GM18868 (cell line): Measurements from ENCODE around the gene GTPBP4.
A peak's percentile ranks its signal among the peaks of the same experiment; 100 is the strongest.
"Not testable (repeated sequence)": the region's sequence is repeated elsewhere in the genome, so short reads cannot be mapped to it uniquely, and the experiment has no call there.

ENCODE experiments used
- ATAC-seq: cut with Tn5 transposase; IDR thresholded peaks from one replicate; pipeline ENCODE4 v1.9.1; 2021; ENCODE audit warnings: mild to moderate bottlenecking, moderate library complexity; ENCODE audit not compliant: unreplicated experiment

The GTPBP4 gene

GRCh38 chr10:1054684-1055083 is 66.5 kb downstream of the GTPBP4 start:
- no peak for ATAC-seq

- peak; percentile 95 for ATAC-seq
These were observed 68.3 kb downstream of the GTPBP4 start, which contains the start of gene WDR37 for GRCh38 chr10:1056326-1057105. Gene WDR37, plus strand, starts transcription at chr10:1056385. Its CDS starts 15,771 bp downstream, at chr10:1072156.

- no peak for ATAC-seq
These were observed 68.9 kb downstream of the GTPBP4 start for GRCh38 chr10:1057106-1057657.

- ATAC-seq: no peak
These were observed 69.8 kb downstream of the GTPBP4 start for GRCh38 chr10:1058017-1058416.

GRCh38 chr10:1059902-1060301 is 71.7 kb downstream of the GTPBP4 start:
- ATAC-seq: no peak

- no peak for ATAC-seq
These were observed 73.9 kb downstream of the GTPBP4 start for GRCh38 chr10:1061930-1062774.

- ATAC-seq: no peak
These were observed 75.1 kb downstream of the GTPBP4 start for GRCh38 chr10:1063232-1063865.

- ATAC-seq: no peak
These were observed 76.7 kb downstream of the GTPBP4 start for GRCh38 chr10:1064964-1065247.

GRCh38 chr10:1066734-1067133 is 78.5 kb downstream of the GTPBP4 start:
- ATAC-seq: not testable (repeated sequence)

GRCh38 chr10:1068380-1069361 is 80.4 kb downstream of the GTPBP4 start:
- no peak for ATAC-seq
